Activated CD8-positive, alpha-beta memory T cell treated with anti-CD3 and anti-CD28 coated beads for 36 hours (primary cell): ENCODE results near the gene RASL11A. TPM values are rescaled to one million over a fixed set of nuclear protein-coding genes. Genes with fewer than 3 reads are reported as not detected.

Experiments used
- CTCF ChIA-PET: fragments of 350-600 bp; sonication (Branson Sonifier 250); formaldehyde crosslinking; loops from one replicate; lab custom pipeline; 2021; ENCODE audit warnings: antibody characterized with exemption; lab: Charles Lee
- POLR2A ChIA-PET: fragments of 350-600 bp; sonication (Branson Sonifier 250); formaldehyde crosslinking; loops from one replicate; lab custom pipeline; 2021; ENCODE audit warnings: antibody characterized with exemption; lab: Charles Lee
- total RNA-seq, 2 experiments: library from RNA; stranded (reverse); gene quantifications; one replicate each; pipeline ENCODE4 v1.2.3, GENCODE V29; 2021

Gene RASL11A
- total RNA-seq, 2 experiments from 2014 or later = 2.7 to 2.8 TPM

DNA sequence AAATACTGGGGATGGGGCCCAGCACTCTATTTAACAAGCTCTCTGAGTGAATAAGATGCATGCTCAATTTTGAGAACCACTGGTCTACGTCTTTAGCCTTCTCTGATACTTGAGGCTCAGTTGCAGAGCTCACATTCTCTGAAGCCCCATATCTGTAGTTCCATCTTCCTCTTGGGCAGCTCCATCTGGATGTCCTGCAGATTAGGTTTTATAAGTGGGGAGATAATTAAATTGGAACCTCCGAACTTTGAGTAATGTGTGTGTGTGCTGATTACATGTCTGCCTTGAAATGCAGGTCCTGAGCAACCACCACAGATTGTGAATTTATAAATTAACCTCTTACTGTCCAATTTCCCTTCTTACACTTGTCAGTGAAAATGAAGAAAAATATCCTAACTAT lies 7.2 kb upstream of the RASL11A start:
- POLR2A ChIA-PET = interaction anchor here (0.6 kb wide), 1 partner anchor 109 kb away, joined by 3 read pairs; no protein-coding TSS in a partner anchor
- CTCF ChIA-PET = interaction anchor here (1.1 kb wide), 1 partner anchor 12 kb away, joined by 3 read pairs; no protein-coding TSS in a partner anchor

DNA sequence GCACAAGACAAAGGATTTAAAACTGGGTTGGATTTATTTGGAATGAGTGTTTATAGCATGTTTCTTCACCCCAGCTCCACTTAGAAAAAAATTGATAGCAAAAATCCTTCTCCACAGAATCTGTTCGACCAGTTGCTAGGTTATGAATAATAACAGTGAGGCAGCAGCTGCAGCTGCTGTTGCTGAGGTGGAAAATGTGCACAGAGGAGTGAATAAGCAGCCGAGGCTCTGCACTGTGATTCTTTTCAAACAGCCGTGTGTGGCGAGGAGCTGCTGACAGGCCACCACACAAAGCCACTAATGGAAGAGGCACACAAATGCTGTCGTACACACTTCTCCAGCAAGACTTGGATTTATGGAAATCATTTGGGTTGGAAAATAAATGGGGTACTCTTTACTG lies 6.4 kb upstream of the RASL11A start:
- POLR2A ChIA-PET = interaction anchor here (0.5 kb wide), 1 partner anchor 10 kb away, joined by 3 read pairs; no protein-coding TSS in a partner anchor
- CTCF ChIA-PET = no interaction called here

DNA sequence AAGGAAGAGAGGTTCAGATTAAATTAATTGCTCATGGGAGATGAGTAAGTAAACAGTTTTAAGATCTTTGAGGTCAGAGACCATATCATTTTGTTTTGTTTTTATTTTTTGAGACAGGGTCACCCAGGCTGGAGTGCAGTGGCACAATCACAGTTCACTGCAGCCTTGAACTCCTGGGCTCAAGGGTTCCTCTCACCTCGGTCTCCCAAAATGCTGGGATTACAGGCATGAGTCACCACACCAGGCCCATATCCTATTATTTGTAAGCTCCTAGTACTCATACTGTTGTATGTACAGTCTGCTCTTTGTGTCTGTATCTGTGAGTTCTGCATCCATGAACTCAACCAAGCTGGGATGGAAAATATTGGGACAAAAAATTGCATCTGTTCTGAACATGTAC lies 6.0 kb upstream of the RASL11A start:
- CTCF ChIA-PET = no interaction called here
- POLR2A ChIA-PET = no interaction called here

DNA sequence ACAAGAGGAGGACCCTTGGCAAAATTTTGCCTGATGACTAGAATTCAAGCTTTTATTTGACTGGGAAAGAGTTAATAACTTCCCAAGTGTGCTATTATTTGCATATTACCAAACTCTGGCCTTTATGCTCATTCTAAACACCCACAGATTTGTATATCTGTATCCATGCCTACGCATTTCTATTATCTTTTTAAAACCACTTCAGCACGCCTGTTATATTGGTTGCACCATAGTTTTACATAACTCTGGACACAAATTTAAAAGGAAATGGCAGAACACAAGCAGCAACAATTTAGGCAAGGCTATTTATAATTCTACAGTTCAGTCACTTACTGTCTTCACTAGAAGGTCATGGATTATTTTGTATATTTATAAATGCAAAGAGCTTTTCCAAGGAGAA lies 3.7 kb upstream of the RASL11A start:
- ChIA-PET CTCF (interaction anchor here (0.6 to 2.0 kb wide), 2 partner anchors 46 to 94 kb away, joined by 3 to 4 read pairs; no protein-coding TSS in a partner anchor), POLR2A (no interaction called here)

DNA sequence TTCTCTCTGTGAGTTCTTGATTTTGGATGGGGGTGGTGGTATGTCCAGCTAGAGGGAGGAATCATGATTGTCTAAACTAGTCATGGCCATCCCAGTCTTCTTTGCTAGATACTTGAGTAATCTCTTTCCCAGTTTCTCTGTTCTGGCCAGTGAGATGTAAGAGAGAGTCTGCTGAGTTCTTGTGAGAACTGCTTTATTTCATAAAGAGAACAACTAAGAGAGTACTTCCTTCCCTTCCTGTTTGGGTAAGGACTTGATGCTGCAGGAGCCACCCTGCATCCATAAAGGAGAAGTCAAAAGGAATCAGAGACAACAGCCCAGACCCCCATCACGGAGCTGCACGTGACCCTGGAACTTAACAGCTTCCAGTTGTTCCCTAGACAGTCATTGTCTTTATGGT lies 3.0 kb upstream of the RASL11A start:
- ChIA-PET CTCF (interaction anchor here (2.0 kb wide), 1 partner anchor 93 kb away, joined by 4 read pairs; no protein-coding TSS in a partner anchor), POLR2A (no interaction called here)

DNA sequence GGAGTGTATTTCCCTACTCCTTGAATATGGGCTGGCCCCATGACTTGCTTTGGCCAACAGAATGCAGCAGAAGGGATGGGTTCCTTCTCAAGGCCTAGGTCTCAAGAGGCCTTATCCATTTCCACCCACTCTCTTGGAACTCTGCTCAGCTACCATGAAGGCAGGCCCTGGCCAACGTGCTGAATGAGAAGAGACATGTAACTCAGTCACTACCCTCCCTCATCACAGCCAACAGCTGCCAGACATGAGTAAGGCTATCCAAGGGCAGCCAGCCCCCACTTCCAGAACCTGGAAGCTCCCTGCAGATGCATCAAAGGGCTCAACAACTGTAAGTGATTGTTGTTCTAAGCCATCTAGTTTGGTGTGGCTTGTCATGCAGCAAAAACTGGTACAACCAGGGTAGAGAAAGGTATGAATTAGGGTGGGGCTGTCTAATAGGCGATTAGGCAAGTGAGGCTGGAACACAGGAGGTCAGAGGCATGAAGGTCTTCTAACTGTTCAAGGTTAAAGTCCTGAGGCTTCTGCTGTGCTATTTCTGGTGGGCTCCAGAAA lies 1.4 kb upstream of the RASL11A start:
- ChIA-PET POLR2A (interaction anchor here (0.6 kb wide), 1 partner anchor 10 kb away, joined by 3 read pairs; no protein-coding TSS in a partner anchor), CTCF (no interaction called here)

DNA sequence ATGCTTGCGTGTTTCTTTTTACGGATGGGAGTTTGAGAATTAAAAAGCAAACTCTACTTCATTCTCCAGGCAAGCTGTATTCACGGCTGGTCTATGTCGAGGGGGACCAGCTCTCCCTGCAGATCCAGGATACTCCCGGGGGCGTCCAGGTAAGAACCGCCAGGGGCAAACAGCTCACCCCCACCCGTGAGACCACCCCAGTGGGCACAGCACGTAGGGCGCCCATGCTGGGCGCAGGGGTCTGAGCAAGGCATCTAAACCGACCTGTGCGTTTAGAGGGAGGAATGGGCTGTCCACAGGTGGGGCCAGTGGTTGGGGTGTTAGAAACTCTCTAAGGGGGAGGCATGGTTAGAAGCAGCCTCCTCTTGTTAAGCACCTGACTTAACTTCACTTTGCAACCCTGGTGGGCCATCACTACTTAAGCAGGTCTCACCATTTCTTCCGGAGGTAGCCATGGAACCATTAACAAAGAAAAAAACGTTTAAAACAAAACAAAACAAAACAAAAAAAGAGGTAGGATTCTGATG lies 1.0 kb downstream of the RASL11A start:
- ChIA-PET POLR2A (no interaction called here), CTCF (interaction anchor here (1.0 to 1.6 kb wide), 4 partner anchors 9 to 260 kb away, joined by 3 to 4 read pairs (median 3); no protein-coding TSS in a partner anchor)

DNA sequence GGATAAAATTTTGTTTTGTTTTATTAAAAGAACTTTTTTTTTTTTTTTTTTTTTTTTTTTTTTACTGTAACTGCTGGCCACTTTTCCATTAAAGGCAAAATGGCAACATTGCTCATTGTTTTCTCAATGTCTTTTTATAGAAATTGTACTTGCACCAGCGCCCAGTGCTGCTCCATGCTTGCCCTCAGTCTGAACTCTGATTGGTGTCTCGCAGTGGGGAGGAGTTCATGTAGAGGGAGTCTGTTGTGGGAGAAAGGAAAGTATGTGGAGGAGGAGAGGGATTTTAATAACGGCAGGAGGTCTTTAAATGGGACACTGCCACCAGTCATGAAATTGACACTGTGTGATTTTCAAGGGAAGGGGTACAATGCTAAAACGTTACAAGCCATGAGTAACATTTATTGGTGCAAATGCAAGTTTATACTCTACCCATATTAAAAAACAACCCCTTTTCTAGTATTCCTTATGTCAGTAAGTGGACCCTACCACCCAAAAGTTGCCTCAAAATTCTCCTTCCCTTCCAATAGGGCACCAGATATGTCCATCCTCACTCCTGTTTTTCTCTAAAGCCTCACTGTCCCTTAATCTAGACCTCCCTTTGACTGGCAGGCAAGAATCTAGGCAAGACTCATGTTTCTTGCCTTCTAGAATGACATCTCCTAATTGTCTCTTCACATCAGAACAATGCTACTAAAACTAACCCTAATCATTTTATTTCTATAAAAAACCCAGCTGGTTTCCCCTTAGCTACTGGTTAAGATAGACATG lies 3.2 kb downstream of the RASL11A start:
- ChIA-PET CTCF (interaction anchor here (0.7 to 1.2 kb wide), 2 partner anchors 151 to 288 kb away, joined by 4 to 7 read pairs; no protein-coding TSS in a partner anchor), POLR2A (no interaction called here)

DNA sequence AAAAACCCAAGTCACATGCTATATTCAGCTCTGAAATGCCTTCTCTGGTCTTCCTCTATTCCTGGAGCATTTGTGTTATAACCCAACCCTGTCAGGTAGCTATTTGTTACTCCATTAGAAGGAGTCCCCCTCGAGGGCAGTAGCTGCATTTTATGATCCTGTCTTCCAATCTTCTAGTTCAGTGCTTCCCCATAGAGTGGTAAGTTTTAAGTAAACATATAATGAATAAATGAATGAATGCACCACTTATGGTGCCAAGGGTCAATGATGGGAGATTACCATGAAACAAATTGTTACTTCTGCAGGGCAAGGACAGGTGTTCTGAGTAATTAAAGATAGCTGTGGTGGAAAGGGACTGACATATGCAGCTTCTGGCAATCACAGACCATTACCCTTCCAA lies 4.0 kb downstream of the RASL11A start:
- CTCF ChIA-PET = interaction anchor here (0.6 to 1.2 kb wide), 3 partner anchors 12 to 84 kb away, joined by 3 to 4 read pairs (median 4); no protein-coding TSS in a partner anchor
- POLR2A ChIA-PET = interaction anchor here (0.7 kb wide), 1 partner anchor 11 kb away, joined by 3 read pairs; no protein-coding TSS in a partner anchor

DNA sequence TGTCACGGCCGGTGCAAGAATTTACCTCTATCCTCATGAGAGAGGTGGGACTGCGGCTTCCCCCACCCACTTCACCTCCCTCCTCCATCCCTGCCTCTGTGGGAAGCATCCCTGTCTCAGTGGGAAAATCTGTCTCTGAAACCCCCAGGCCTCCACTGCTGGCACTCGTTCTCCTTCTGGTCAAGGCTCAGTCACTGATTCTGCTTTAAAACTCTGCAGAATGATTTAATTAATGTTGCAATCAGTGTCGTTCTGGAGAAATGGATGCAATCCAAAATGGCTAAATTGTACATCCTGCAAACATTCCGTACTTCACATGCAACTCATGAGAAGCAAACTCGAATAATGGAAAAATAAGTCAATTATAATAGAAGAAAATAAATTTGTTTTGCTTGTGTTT lies 5.6 kb downstream of the RASL11A start:
- ChIA-PET CTCF (interaction anchor here (1.2 kb wide), 1 partner anchor 83 kb away, joined by 4 read pairs; no protein-coding TSS in a partner anchor), POLR2A (no interaction called here)

DNA sequence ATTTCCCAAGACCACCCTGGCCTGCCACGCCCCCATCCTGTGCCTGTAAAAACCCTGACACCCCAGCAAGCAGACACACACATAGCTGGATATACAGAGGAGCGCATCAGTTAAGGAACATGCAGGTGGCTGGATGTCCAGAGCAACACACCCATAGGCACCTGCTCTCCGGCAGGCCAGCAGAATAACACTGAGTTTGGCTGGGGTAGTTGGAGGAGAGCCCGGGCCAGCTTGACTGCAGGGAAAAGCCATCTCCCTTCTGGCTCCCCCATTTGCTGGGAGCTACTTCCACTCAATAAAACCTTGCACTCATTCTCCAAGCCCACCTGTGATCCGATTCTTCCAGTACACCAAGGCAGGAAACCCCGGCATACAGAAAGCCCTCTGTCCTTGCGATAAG lies 8.9 kb downstream of the RASL11A start:
- CTCF ChIA-PET = interaction anchor here (1.6 to 1.8 kb wide), 2 partner anchors 9 to 79 kb away, joined by 3 to 5 read pairs; partner anchors contain the start of gene RASL11A
- POLR2A ChIA-PET = no interaction called here

DNA sequence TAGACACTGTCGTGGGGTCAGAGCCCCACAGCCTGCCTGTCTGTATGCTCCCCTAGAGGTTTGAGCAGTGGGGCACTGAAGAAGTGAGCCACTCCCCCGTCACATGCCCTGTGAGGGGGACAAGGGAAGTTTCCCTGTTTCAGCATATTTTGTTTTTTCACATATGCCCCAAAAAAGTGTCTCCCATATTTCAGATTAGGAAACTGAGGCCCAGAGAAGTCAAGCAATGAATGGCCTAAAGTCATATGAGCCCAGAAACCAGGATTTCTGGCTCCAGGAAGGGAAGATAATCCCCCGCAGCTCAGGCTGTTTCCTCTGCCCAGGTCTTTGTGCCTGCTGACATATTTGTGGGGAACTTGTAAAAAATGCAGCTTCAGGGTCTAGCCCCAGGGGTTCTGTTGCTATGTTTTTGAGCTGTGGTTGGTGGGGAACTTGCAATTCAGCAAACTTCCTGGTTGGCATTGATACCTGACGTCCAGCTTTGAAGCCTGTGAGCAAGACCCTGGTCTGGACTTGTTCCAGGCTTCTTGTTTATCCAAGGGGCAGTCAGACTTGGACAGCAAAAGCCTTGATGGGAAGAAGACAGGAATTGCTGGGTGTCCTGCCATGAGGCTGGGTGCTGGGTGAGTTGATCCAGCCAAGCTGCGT lies 9.5 kb downstream of the RASL11A start:
- POLR2A ChIA-PET = no interaction called here
- CTCF ChIA-PET = interaction anchor here (1.6 to 1.8 kb wide), 2 partner anchors 10 to 79 kb away, joined by 3 to 5 read pairs; partner anchors contain the start of gene RASL11A

DNA sequence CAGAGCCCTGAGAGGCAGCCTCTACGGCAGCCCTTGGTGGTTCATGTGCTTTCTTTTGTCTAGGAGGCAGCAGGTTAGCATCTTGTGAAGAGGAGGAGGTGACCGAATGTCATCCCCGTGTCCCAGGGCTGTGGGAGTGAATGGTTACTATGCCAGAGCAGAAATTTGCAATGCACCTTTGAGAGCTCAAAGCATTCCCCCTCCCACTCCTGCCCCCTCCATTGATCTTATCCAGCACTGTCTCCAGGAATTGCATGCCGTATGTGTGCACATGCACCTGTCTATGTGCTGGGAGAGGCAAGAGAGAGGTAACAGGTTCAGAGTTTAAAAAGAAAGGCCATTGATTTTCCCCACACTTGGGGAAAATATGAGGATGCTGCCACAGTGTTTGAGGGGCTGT lies 10.2 kb downstream of the RASL11A start:
- ChIA-PET POLR2A (no interaction called here), CTCF (interaction anchor here (1.6 to 1.8 kb wide), 2 partner anchors 10 to 78 kb away, joined by 3 to 5 read pairs; partner anchors contain the start of gene RASL11A)

DNA sequence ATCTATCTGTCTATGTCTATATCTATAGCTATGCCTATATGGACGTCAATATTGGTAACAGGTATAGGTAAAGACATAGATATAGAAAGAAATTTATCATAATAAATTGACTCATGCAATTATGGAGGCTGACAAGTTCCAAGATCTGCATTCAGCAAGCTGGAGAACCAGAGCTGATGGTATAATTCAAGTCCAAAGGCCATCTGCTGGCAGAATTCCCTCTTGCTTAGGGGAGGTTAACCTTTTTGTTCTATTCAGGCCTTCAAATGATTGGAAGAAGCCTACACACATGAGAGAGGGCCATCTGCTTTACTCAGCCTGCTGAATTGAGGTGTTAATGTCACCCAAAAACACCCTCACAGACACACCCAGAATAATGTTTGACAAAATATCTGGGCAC lies 10.8 kb downstream of the RASL11A start:
- POLR2A ChIA-PET = no interaction called here
- CTCF ChIA-PET = no interaction called here

DNA sequence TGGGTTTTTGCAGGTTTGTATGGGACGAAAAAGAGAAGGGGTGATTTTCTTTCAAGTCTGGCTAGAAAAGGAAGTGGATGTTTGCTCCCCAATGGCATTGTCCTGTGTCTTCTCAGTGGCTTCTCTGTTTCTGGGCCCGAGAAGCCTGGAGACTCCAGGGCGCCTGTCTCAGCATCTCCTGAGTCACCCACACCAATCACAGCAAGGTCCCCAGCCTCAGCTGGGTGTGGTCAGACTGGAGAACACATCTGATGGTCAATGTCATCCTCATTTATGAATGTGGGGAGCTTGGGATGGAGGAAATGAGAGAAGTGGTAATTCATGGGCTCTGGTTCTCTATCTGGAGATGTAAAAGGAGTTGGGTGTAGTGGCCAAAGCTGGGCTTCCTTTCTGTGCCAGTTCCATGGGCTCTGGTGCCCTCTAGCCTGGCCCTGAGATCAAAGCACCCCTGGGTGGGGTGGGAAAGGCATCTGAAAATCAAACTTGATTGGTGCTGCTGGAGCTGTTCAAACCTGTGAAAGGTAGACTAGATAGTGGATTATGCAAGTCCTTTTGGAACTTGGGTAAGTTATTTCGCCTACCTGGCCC lies 13.4 kb downstream of the RASL11A start:
- POLR2A ChIA-PET = no interaction called here

DNA sequence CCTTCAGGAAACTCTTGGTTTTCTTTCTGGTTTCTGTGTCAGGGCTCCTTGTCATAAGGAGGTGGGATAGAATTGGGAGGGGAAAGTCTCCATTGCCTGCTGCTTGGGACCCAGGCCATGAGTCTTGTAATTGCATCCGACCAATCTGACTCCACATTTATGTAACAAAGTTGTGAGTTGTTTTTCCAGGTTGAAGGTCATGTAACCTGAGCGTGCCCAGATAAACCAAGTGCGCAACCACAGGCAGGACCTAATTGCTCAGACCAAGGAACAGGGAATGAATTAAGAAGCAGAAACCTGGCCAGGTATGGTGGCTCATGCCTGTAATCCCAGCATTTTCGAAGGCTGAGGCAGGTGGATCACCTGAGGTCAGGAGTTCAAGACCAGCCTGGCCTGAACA lies 17.8 kb downstream of the RASL11A start:
- POLR2A ChIA-PET = no interaction called here
- CTCF ChIA-PET = interaction anchor here (0.7 kb wide), 1 partner anchor 169 kb away, joined by 4 read pairs; no protein-coding TSS in a partner anchor

More for the DNA sequence above, 13.4 kb downstream of the RASL11A start:
- CTCF ChIA-PET = interaction anchor here (0.7 to 3.3 kb wide), 3 partner anchors 297 to 312 kb away, joined by 3 to 9 read pairs (median 3); no protein-coding TSS in a partner anchor

DNA sequence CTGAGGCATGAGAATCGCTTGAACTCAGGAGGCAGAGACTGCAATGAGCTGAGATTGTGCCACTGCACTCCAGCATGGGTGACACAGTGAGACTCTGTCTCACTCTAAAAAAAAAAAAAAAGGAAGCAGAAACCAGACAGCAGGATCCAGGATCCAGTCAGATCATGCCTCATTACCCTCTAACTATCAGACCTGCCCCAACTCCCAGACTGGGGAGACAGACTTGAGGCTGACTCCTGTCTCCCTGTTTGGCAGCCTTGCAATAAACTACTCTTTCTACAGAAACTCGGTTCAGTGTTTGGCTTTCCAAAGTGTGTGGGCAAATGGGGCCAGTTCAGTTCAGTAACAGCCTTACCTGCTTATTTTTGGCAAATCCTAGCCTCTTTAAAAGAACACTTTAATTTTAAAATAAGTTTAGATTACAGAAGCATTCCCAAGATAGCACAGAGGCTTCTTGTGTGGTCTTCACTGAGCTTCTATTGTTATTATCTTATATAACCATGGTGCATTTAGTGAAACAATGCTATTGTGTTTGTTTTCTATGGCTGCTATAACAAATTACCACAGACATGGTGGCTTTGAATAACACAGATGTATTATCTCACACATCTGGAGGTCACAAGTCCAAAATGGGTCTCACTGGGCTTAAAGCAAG lies 18.5 kb downstream of the RASL11A start:
- POLR2A ChIA-PET = interaction anchor here (0.7 kb wide), 1 partner anchor 235 kb away, joined by 3 read pairs; no protein-coding TSS in a partner anchor
- CTCF ChIA-PET = interaction anchor here (0.7 kb wide), 1 partner anchor 170 kb away, joined by 4 read pairs; no protein-coding TSS in a partner anchor

DNA sequence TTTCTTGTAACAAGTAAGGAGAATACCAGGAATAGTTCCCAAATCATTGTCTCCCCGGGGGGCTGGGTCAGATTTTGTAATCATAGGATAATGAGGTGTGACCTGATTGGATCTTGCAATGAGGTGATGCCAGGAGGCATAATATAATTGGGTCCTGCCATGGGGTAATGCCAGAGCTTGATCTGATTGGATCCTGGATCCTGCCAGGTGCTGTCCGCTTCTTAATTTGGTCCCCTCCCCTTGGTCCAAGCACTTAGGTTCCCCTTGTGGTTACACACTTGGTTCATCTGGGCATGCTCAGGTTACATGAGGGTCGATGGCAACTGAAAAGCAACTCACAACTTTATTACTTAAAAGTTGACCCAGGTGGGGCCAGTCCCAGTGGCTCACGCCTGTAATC lies 20.1 kb downstream of the RASL11A start:
- ChIA-PET CTCF (interaction anchor here (0.7 to 1.4 kb wide), 2 partner anchors 72 to 305 kb away, joined by 3 to 5 read pairs; no protein-coding TSS in a partner anchor), POLR2A (no interaction called here)
